GM23248 (cell line): ENCODE data around the gene SMIM29. TPM values are rescaled to one million over a fixed set of nuclear protein-coding genes. Genes with fewer than 3 reads are reported as not detected.
A peak's percentile ranks its signal among the peaks of the same experiment; 100 is the strongest.

ENCODE experiments used
- DNase-seq: peaks from one replicate; pipeline ENCODE4 v3.0.0-alpha.2; 2015
- H2AFZ ChIP-seq: fragments of 200-600 bp; sonication (generic); 2 replicates; pipeline ENCODE4 v1.6.1; 2016; ENCODE audit warnings: antibody characterized with exemption
- H3F3A ChIP-seq: fragments of 200-600 bp; sonication (generic); 2 replicates; pipeline ENCODE4 v1.6.1; 2016; ENCODE audit warnings: mild to moderate bottlenecking, antibody characterized with exemption, mixed run types; ENCODE audit not compliant: insufficient read depth
- H3K27ac ChIP-seq: fragments of 200-600 bp; sonication (generic); 2 replicates; pipeline ENCODE4 v1.5.1; 2016; ENCODE audit warnings: mild to moderate bottlenecking
- H3K27me3 ChIP-seq: fragments of 200-600 bp; sonication (generic); replicated peaks from 2 replicates; pipeline ENCODE4 v1.6.1; 2016; ENCODE audit warnings: mild to moderate bottlenecking; ENCODE audit not compliant: insufficient read depth
- H3K36me3 ChIP-seq: fragments of 200-600 bp; sonication (generic); 2 replicates; pipeline ENCODE4 v1.6.1; 2016; ENCODE audit warnings: low read depth, mild to moderate bottlenecking
- H3K4me1 ChIP-seq: fragments of 200-600 bp; sonication (generic); 2 replicates; pipeline ENCODE4 v1.6.1; 2016; ENCODE audit warnings: mild to moderate bottlenecking; ENCODE audit not compliant: insufficient read depth
- H3K4me2 ChIP-seq: fragments of 200-600 bp; sonication (generic); one replicate; pipeline ENCODE4 v1.6.1; 2016; ENCODE audit warnings: mild to moderate bottlenecking; ENCODE audit not compliant: unreplicated experiment
- H3K4me3 ChIP-seq: fragments of 200-600 bp; sonication (generic); 2 replicates; pipeline ENCODE4 v1.5.1; 2016; ENCODE audit warnings: mild to moderate bottlenecking
- H3K79me2 ChIP-seq: fragments of 200-600 bp; sonication (generic); 2 replicates; pipeline ENCODE4 v1.6.1; 2016; ENCODE audit warnings: mild to moderate bottlenecking; ENCODE audit not compliant: insufficient read depth
- H3K9ac ChIP-seq: fragments of 200-600 bp; sonication (generic); 2 replicates; pipeline ENCODE4 v1.6.1; 2016; ENCODE audit warnings: mild to moderate bottlenecking
- H3K9me2 ChIP-seq: fragments of 200-600 bp; sonication (generic); 2 replicates; pipeline ENCODE4 v1.6.1; 2016; ENCODE audit warnings: mixed run types, mild to moderate bottlenecking, moderate library complexity; ENCODE audit not compliant: insufficient read depth
- H3K9me3 ChIP-seq: fragments of 200-600 bp; sonication (generic); one replicate; pipeline ENCODE4 v1.6.1; 2017; ENCODE audit warnings: low read depth
- H4K20me1 ChIP-seq: fragments of 200-600 bp; sonication (generic); 2 replicates; pipeline ENCODE4 v1.6.0; 2016; ENCODE audit not compliant: insufficient read depth
- EZH2 ChIP-seq: fragments of 200-600 bp; sonication (generic); IDR thresholded peaks from 2 replicates; pipeline ENCODE4 v1.6.1; 2018; ENCODE audit warnings: antibody characterized with exemption, mild to moderate bottlenecking; ENCODE audit not compliant: insufficient read depth, poor library complexity, severe bottlenecking
- EZH2phosphoT487 ChIP-seq: fragments of 200-600 bp; sonication (generic); IDR thresholded peaks from 2 replicates; pipeline ENCODE4 v1.6.1; 2018; ENCODE audit warnings: antibody characterized with exemption, moderate library complexity, mild to moderate bottlenecking, low read depth; ENCODE audit not compliant: insufficient read depth
- WGBS, 2 experiments: methylation state at CpG; one replicate each; pipeline ENCODE4 v1.1.6; 2015 to 2017; ENCODE audit warnings: low lambda C conversion rate in 2 of 2, low coverage in 1 of 2; ENCODE audit errors: missing lambda C conversion rate in 2 of 2; 5-methylcytosine and 5-hydroxymethylcytosine counted together
- in situ Hi-C: fragments of 300-500 bp; cut with MboI; formaldehyde crosslinking; loops from 2 replicates; pipeline ENCODE4 v1.15.0; 2020
- polyA plus RNA-seq: library from polyadenylated mRNA; unstranded; fragments of >200 nt; fragmentation: Nextera tagmentation; extraction: Ambion mirVana; gene quantifications from 2 replicates; pipeline ENCODE4 v1.2.1, GENCODE V29; 2016
- total RNA-seq: library from RNA; depleted of rRNA; stranded (reverse); fragments of >200 nt; shearing (Covaris generic); gene quantifications from 2 replicates; pipeline ENCODE4 v1.2.3, GENCODE V29; 2014

The SMIM29 gene
- total and polyA plus RNA-seq, 2 experiments from 2014 or later = 35.1 to 55.1 TPM

- in situ Hi-C loops = no loop called here
- peak within 1 kb of the TSS; percentile 42 for H3K27ac ChIP-seq
Observed at GRCh38 chr6:34236443-34237315, 12.1 kb downstream of the SMIM29 start, which contains the start of gene HMGA1. Gene HMGA1 (plus strand): TSS chr6:34236873. CDS start chr6:34240781, 3,908 bp downstream.

DNA sequence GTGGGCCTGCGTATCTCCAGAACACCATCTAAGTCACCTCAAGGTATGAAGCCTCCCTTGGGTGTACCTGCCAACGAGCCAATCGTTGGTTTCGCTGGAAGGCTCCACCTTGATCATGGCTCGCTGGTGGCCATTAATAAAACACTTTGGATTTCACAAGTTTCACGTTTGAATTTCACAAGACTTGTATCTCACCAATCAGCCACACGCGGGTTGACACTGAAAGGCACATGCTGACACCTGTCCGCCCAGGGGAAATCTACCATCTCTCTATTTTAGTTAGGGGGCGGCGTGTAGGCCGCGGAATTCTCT lies 12.7 kb downstream of the SMIM29 start:
- peak overlapping the region; percentile 42 for H3K27ac ChIP-seq
- in situ Hi-C loops = no loop called here
- H3K9me3 ChIP-seq = no peaks in the 10 kb centered on the region
- peak overlapping the region; percentile 72 for H3K9ac ChIP-seq
- peaks cover 25% of the 10 kb centered on the region for H3F3A ChIP-seq
- peaks cover 36% of the 10 kb centered on the region for H3K79me2 ChIP-seq
- no peak for TF ChIP-seq EZH2
- TF ChIP-seq EZH2phosphoT487 = no peak
- peak; percentile 33 for DNase-seq
- 53 to 57% methylated on average over 13 of the region's 13 CpGs for WGBS, 2 experiments
- 0 out of 2 replicates have a peak, but pooled peaks cover 2% of the 10 kb centered on the region for H3K36me3 ChIP-seq
- H2AFZ ChIP-seq = peak overlapping the region; percentile 61
- peak overlapping the region; percentile 76 for H3K4me3 ChIP-seq
- H3K4me1 ChIP-seq = peaks cover 25% of the 10 kb centered on the region
- H3K4me2 ChIP-seq = peak overlapping the region; percentile 50
- no peaks in the 10 kb centered on the region for H3K27me3 ChIP-seq
- H4K20me1 ChIP-seq = no peaks in the 10 kb centered on the region
- H3K9me2 ChIP-seq = no peaks in the 10 kb centered on the region

More at GRCh38 chr6:34236443-34237315, 12.1 kb downstream of the SMIM29 start, which contains the start of gene HMGA1:
- peaks cover 26% of the 10 kb centered on the region for H3K4me1 ChIP-seq
- no peaks in the 10 kb centered on the region for H3K9me2 ChIP-seq
- 1 to 2% methylated on average over 40 to 69 of the region's 91 CpGs for WGBS, 2 experiments
- peak; percentile 95 for DNase-seq
- H3K4me2 ChIP-seq = peak within 1 kb of the TSS; percentile 96
- H3K4me3 ChIP-seq = peak within 1 kb of the TSS; percentile 97
- H3K9ac ChIP-seq = peak within 1 kb of the TSS; percentile 88
- H3F3A ChIP-seq = peaks cover 27% of the 10 kb centered on the region
- no peaks in the 10 kb centered on the region for H3K27me3 ChIP-seq
- H3K36me3 ChIP-seq = 0 out of 2 replicates have a peak, but pooled peaks cover 6% of the 10 kb centered on the region
- H2AFZ ChIP-seq = peak within 1 kb of the TSS; percentile 73
- H3K79me2 ChIP-seq = peaks cover 41% of the 10 kb centered on the region
- H4K20me1 ChIP-seq = no peaks in the 10 kb centered on the region
- H3K9me3 ChIP-seq = no peaks in the 10 kb centered on the region
- TF ChIP-seq EZH2phosphoT487 (no peak), EZH2 (no peak)

GRCh38 chr6:34235307-34236130 lies 13.3 kb downstream of the SMIM29 start:
- 26 to 27% methylated on average over 23 to 70 of the region's 75 CpGs for WGBS, 2 experiments
- in situ Hi-C loops = no loop called here
- peaks cover 24% of the 10 kb centered on the region for H3F3A ChIP-seq
- H3K27ac ChIP-seq = peak overlapping the region; percentile 42
- peak overlapping the region; percentile 50 for H3K4me2 ChIP-seq
- peak overlapping the region; percentile 76 for H3K4me3 ChIP-seq
- H3K36me3 ChIP-seq = no peaks in the 10 kb centered on the region
- TF ChIP-seq EZH2phosphoT487 (no peak), EZH2 (no peak)
- H3K9me3 ChIP-seq = no peaks in the 10 kb centered on the region
- H2AFZ ChIP-seq = peak overlapping the region; percentile 61
- H3K79me2 ChIP-seq = peaks cover 31% of the 10 kb centered on the region
- DNase-seq = peak; percentile 91
- H3K27me3 ChIP-seq = no peaks in the 10 kb centered on the region
- H4K20me1 ChIP-seq = no peaks in the 10 kb centered on the region
- no peaks in the 10 kb centered on the region for H3K9me2 ChIP-seq
- H3K9ac ChIP-seq = peak overlapping the region; percentile 72
- H3K4me1 ChIP-seq = peaks cover 24% of the 10 kb centered on the region

- peaks cover 21% of the 10 kb centered on the region for H3K4me1 ChIP-seq
- WGBS, 2 experiments = 86 to 87% methylated on average over 22 to 53 of the region's 53 CpGs
- peaks cover 23% of the 10 kb centered on the region for H3K79me2 ChIP-seq
- no peaks in the 10 kb centered on the region for H3K9me3 ChIP-seq
- no peaks in the 10 kb centered on the region for H3K9me2 ChIP-seq
- TF ChIP-seq EZH2phosphoT487 = no peak
- no peak for TF ChIP-seq EZH2
- in situ Hi-C loops = no loop called here
- no peaks in the 10 kb centered on the region for H4K20me1 ChIP-seq
- no peaks in the 10 kb centered on the region for H3K27me3 ChIP-seq
- H3K36me3 ChIP-seq = no peaks in the 10 kb centered on the region
- no peak overlapping the region for H3K9ac ChIP-seq
- H3K27ac ChIP-seq = no peak overlapping the region
- H2AFZ ChIP-seq = no peak overlapping the region
- no peak overlapping the region for H3K4me3 ChIP-seq
- peaks cover 24% of the 10 kb centered on the region; the same call in 1 of the 2 replicates for H3F3A ChIP-seq
- H3K4me2 ChIP-seq = no peak overlapping the region
- DNase-seq = no peak
Observed at GRCh38 chr6:34234667-34235306, 14.0 kb downstream of the SMIM29 start.
